Measurements from ENCODE around the gene GRIK5. TPM values are rescaled to one million over a fixed set of nuclear protein-coding genes. Genes with fewer than 3 reads are reported as not detected.
"Not testable (repeated sequence)": the region's sequence is repeated elsewhere in the genome, so short reads cannot be mapped to it uniquely, and the experiment has no call there.

The GRIK5 gene
- total and polyA plus RNA-seq, 4 donors = 0.09 to 0.42 (median 0.17) TPM; not detected in 1

GRCh38 chr19:41993612-41994483 lies 76.2 kb downstream of the GRIK5 start, which contains the start of gene ATP1A3:
TSS of gene ATP1A3 (minus strand) at chr19:41994230. CDS start at chr19:41994076, 154 bp downstream.
- DNase-seq (ENCODE audit: low spot score) = no peak
- Histone ChIP-seq H3K9me3 (ENCODE audit: control insufficient read depth in 4 of 4, low read length in 3 of 4) (no peaks in the 10 kb centered on the region), H3K27me3 (ENCODE audit: control insufficient read depth in 4 of 4, insufficient read depth in 4 of 4, low read length in 3 of 4) (peaks cover 4 to 11% (median 5%) of the 10 kb centered on the region in 4 donors), H3K9ac (ENCODE audit: low read depth in 1 of 2, low read length in 2 of 2) (no peak within 1 kb of the TSS), H3K27ac (ENCODE audit: low read depth in 1 of 2, low read length in 2 of 2) (no peak within 1 kb of the TSS), H3K4me3 (ENCODE audit: low read depth in 1 of 3, low read length in 3 of 3) (peak within 1 kb of the TSS in 1 of 3 donors; percentile 43), H3K36me3 (ENCODE audit: control insufficient read depth in 4 of 4, insufficient read depth in 3 of 4, low read depth in 1 of 4, low read length in 3 of 4) (no peaks in the 10 kb centered on the region), H3K4me1 (ENCODE audit: control insufficient read depth in 4 of 4, insufficient read depth in 4 of 4, low read length in 3 of 4) (peaks cover 0 to 6% (median 3%) of the 10 kb centered on the region in 4 donors)
- TF ChIP-seq NR2F2 (IDR thresholded peaks at IDR 0.05) = no peak
- TF ChIP-seq ATF3 (IDR thresholded peaks at IDR 0.05) = no peak
- WGBS = 2% methylated on average over 84 of the region's 84 CpGs

DNA sequence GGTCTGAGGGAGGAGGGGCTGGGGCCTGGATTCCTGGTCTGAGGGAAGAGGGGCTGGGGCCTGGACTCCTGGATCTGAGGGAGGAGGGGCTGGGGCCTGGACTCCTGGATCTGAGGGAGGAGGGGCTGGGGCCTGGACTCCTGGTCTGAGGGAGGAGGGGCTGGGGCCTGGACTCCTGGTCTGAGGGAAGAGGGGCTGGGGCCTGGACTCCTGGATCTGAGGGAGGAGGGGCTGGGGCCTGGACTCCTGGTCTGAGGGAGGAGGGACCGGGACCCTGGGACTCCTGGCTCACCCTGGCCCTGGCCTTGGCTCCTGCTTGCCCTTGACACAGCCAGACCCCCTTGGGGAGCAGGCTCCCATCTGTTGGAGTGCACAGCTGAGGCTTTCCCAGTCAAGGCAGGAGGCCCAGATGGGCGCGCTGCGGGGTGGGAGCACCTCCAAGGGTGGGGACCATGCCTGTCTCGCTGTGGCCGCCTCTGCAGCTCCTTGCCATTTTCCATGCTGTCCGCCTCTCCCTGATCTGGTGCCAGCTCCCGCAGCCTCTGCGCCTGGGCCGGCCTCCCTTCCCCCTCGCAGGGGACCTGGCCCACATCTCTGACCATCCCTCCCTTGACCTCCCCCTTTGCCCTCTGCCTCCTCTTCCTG lies 78.0 kb downstream of the GRIK5 start:
- H3K4me3 ChIP-seq (ENCODE audit: low read depth in 1 of 3, low read length in 3 of 3); H3K9ac ChIP-seq (ENCODE audit: low read depth in 1 of 2, low read length in 2 of 2); H3K36me3 ChIP-seq (ENCODE audit: control insufficient read depth in 4 of 4, insufficient read depth in 3 of 4, low read depth in 1 of 4, low read length in 3 of 4); H3K27ac ChIP-seq (ENCODE audit: low read depth in 1 of 2, low read length in 2 of 2); DNase-seq (ENCODE audit: low spot score); H3K9me3 ChIP-seq (ENCODE audit: control insufficient read depth in 4 of 4, low read length in 3 of 4); H3K4me1 ChIP-seq (ENCODE audit: control insufficient read depth in 4 of 4, insufficient read depth in 4 of 4, low read length in 3 of 4): not testable (repeated sequence)
- peaks cover 0 to 11% (median 3%) of the 10 kb centered on the region in 4 donors for H3K27me3 ChIP-seq (ENCODE audit: control insufficient read depth in 4 of 4, insufficient read depth in 4 of 4, low read length in 3 of 4)
- WGBS = 82% methylated on average over 11 of the region's 11 CpGs

DNA sequence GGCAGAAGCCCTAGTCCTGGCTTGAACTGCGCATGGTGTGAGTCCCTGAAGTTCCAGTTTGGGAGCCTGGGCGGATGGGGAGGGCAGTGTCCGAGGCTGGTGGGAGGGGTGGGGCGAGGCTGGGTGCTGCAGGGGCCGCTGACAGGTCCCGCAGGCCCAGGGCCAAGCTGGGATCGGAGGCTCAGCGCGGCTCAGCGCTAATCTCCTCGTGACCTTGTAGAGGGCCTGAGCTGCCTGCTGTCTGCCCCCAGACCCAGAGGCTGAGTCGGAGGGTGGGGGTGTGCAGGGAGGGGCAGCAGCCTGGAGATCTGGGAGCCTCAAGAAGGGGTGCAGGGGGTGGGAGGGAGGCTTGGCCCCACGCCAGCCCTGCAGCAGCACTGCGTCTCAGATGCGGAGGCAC lies 79.0 kb downstream of the GRIK5 start:
- TF ChIP-seq FOXA1 (IDR thresholded peaks at IDR 0.05) (no peak), JUND (IDR thresholded peaks at IDR 0.05) (no peak)
- DNase-seq (ENCODE audit: low spot score) = no peak
- 41% methylated on average over 15 of the region's 15 CpGs for WGBS
- Histone ChIP-seq H3K4me1 (ENCODE audit: control insufficient read depth in 4 of 4, insufficient read depth in 4 of 4, low read length in 3 of 4) (peaks cover 0 to 6% (median 0%) of the 10 kb centered on the region in 4 donors), H3K4me3 (ENCODE audit: low read depth in 1 of 3, low read length in 3 of 3) (no peak overlapping the region), H3K9ac (ENCODE audit: low read depth in 1 of 2, low read length in 2 of 2) (no peak overlapping the region), H3K27ac (ENCODE audit: low read depth in 1 of 2, low read length in 2 of 2) (no peak overlapping the region), H3K36me3 (ENCODE audit: control insufficient read depth in 4 of 4, insufficient read depth in 3 of 4, low read depth in 1 of 4, low read length in 3 of 4) (no peaks in the 10 kb centered on the region), H3K9me3 (ENCODE audit: control insufficient read depth in 4 of 4, low read length in 3 of 4) (no peaks in the 10 kb centered on the region), H3K27me3 (ENCODE audit: control insufficient read depth in 4 of 4, insufficient read depth in 4 of 4, low read length in 3 of 4) (peaks cover 0 to 5% (median 3%) of the 10 kb centered on the region in 4 donors)

DNA sequence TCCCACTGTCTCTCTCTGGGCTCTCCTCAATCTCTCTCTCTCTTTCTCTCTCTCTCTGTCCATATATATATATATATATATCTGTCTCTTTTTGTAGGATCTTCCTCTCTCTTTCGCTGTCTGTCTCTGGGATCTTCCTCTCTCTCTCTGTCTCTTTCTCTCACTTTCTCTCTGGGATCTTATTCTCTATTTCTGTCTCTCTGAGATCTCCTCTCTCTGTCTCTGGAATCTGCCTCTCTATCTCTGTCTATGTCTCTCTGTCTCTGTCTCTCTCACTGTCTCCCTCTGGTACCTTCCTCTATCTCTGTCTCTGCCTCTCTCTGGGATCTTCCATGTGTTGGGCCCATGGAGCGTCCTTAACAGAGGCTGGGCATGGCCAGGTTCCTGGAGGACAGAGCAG lies 79.4 kb downstream of the GRIK5 start:
- no peak overlapping the region for H3K4me3 ChIP-seq (ENCODE audit: low read depth in 1 of 3, low read length in 3 of 3)
- H3K27ac ChIP-seq (ENCODE audit: low read depth in 1 of 2, low read length in 2 of 2) = no peak overlapping the region
- DNase-seq (ENCODE audit: low spot score) = no peak
- WGBS = 73% methylated on average over 2 of the region's 2 CpGs
- H3K9me3 ChIP-seq (ENCODE audit: control insufficient read depth in 4 of 4, low read length in 3 of 4) = no peaks in the 10 kb centered on the region
- peaks cover 0 to 5% (median 3%) of the 10 kb centered on the region in 4 donors for H3K27me3 ChIP-seq (ENCODE audit: control insufficient read depth in 4 of 4, insufficient read depth in 4 of 4, low read length in 3 of 4)
- no peak overlapping the region for H3K9ac ChIP-seq (ENCODE audit: low read depth in 1 of 2, low read length in 2 of 2)
- H3K4me1 ChIP-seq (ENCODE audit: control insufficient read depth in 4 of 4, insufficient read depth in 4 of 4, low read length in 3 of 4) = peaks cover 0 to 6% (median 0%) of the 10 kb centered on the region in 4 donors
- no peaks in the 10 kb centered on the region for H3K36me3 ChIP-seq (ENCODE audit: control insufficient read depth in 4 of 4, insufficient read depth in 3 of 4, low read depth in 1 of 4, low read length in 3 of 4)
- TF ChIP-seq YY1 (IDR thresholded peaks at IDR 0.05) (no peak), FOXA2 (IDR thresholded peaks at IDR 0.05) (no peak), ATF3 (IDR thresholded peaks at IDR 0.05) (no peak), TAF1 (conservative IDR thresholded peaks at IDR 0.05) (no peak), JUND (IDR thresholded peaks at IDR 0.05) (no peak), CTCF (IDR thresholded peaks at IDR 0.05; ENCODE audit: low read depth, low read length, missing input control) (no peak), GABPA (IDR thresholded peaks at IDR 0.05 in 1 of 2, conservative IDR thresholded peaks at IDR 0.05 in 1 of 2) (no peak)
- TF ChIP-seq, protein P1, sequence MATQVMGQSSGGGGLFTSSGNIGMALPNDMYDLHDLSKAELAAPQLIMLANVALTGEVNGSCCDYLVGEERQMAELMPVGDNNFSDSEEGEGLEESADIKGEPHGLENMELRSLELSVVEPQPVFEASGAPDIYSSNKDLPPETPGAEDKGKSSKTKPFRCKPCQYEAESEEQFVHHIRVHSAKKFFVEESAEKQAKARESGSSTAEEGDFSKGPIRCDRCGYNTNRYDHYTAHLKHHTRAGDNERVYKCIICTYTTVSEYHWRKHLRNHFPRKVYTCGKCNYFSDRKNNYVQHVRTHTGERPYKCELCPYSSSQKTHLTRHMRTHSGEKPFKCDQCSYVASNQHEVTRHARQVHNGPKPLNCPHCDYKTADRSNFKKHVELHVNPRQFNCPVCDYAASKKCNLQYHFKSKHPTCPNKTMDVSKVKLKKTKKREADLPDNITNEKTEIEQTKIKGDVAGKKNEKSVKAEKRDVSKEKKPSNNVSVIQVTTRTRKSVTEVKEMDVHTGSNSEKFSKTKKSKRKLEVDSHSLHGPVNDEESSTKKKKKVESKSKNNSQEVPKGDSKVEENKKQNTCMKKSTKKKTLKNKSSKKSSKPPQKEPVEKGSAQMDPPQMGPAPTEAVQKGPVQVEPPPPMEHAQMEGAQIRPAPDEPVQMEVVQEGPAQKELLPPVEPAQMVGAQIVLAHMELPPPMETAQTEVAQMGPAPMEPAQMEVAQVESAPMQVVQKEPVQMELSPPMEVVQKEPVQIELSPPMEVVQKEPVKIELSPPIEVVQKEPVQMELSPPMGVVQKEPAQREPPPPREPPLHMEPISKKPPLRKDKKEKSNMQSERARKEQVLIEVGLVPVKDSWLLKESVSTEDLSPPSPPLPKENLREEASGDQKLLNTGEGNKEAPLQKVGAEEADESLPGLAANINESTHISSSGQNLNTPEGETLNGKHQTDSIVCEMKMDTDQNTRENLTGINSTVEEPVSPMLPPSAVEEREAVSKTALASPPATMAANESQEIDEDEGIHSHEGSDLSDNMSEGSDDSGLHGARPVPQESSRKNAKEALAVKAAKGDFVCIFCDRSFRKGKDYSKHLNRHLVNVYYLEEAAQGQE (IDR thresholded peaks at IDR 0.05) = no peak

All from liver (tissue), 9 donors.